Heart left ventricle (tissue), 13 donors: Measurements from ENCODE around the gene RPP14.

Experiments used
- POLR2A ChIP-seq, 2 donors: fragments of 450-650 bp; IDR thresholded peaks; one replicate each; pipeline ENCODE4 v1.6.1; 2017; ENCODE audit warnings: antibody characterized with exemption in 2 of 2, mild to moderate bottlenecking in 2 of 2, moderate library complexity in 2 of 2
- TF ChIP-seq, protein P1 (sequence below), 12 donors: fragments of 200-600 bp; sonication (generic) in 4 of 12; IDR thresholded peaks; one replicate each; pipeline versions ENCODE4 v1.5.0 to v1.8.0; 2018 to 2022; ENCODE audit warnings: antibody characterized with exemption in 12 of 12, mild to moderate bottlenecking in 5 of 12
- donor health status: ischemic (EF 13 %, LVEDD 7.1; RV severe dilation, severe dysfunction).
- donor health status: DM: no; HTN: yes; CAD: no.
- donor health status: DM: no; HTN: no; CAD: no.
- donor health status: ischemic (EF 25% LVEDD 6.9; RV normal size, moderate dysfunction).
- donor health status: ischemic (EF 25% LVEDD 5.7; RV mildly dilated, moderate dysfunction).
- donor health status: ischemic (EF 35%, LVEDD 5.7; RV mildly dilated, moderate dysfunction).
- donor health status: nonischemic (EF 11% LVEDD 7.7; RV severe dilation, severe dysfunction).
- donor health status: DM: yes; HTN: yes; CAD: no.
- donor health status: PGD.
- donor health status: ischemic (EF 29% LVEDD 5.4; RV normal size, mild dysfunction).
- donor health status: nonischemic (EF 23%, LVEDD 6.1; RV moderate dilation, normal function).

DNA sequence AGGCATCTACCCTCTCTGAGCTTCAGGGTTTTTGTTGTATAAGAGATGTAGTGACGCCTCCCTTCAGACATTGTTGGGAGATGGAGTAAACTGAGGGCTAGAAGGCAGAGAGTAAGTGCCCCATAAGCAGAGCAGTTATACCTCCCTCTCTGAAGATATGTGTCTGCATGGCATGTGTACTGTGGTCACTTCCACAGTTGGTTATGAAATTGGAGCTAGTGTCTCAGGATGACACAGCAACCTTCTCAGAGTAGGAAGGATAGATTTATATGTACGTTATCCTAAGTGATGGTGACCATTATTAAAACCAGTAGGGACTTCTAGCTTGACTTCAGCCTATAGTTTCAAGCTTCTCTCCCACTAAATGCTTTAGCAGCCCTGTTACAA, 44.6 kb downstream of the RPP14 start:
- no peak for TF ChIP-seq POLR2A (IDR thresholded peaks at IDR 0.05)
- TF ChIP-seq, protein P1, sequence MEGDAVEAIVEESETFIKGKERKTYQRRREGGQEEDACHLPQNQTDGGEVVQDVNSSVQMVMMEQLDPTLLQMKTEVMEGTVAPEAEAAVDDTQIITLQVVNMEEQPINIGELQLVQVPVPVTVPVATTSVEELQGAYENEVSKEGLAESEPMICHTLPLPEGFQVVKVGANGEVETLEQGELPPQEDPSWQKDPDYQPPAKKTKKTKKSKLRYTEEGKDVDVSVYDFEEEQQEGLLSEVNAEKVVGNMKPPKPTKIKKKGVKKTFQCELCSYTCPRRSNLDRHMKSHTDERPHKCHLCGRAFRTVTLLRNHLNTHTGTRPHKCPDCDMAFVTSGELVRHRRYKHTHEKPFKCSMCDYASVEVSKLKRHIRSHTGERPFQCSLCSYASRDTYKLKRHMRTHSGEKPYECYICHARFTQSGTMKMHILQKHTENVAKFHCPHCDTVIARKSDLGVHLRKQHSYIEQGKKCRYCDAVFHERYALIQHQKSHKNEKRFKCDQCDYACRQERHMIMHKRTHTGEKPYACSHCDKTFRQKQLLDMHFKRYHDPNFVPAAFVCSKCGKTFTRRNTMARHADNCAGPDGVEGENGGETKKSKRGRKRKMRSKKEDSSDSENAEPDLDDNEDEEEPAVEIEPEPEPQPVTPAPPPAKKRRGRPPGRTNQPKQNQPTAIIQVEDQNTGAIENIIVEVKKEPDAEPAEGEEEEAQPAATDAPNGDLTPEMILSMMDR (IDR thresholded peaks at IDR 0.05), result no peak
